MM.1S (cell line): ENCODE results near the gene RBMS3.
A peak's percentile ranks its signal among the peaks of the same experiment; 100 is the strongest.
"Not testable (repeated sequence)": the region's sequence is repeated elsewhere in the genome, so short reads cannot be mapped to it uniquely, and the experiment has no call there.

Source experiments
- DNase-seq: peaks from one replicate; pipeline ENCODE4 v3.0.0-alpha.2; 2015
- H2AFZ ChIP-seq: fragments of 300-600 bp; sonication (generic); 2 replicates; pipeline ENCODE4 v1.6.0; 2016; ENCODE audit warnings: antibody characterized with exemption, low read length
- H3F3A ChIP-seq: fragments of 300-600 bp; sonication (generic); 2 replicates; pipeline ENCODE4 v1.6.1; 2016; ENCODE audit warnings: mild to moderate bottlenecking, antibody characterized with exemption, low read length, moderate library complexity, mixed read lengths; ENCODE audit not compliant: insufficient read depth
- H3K27ac ChIP-seq: fragments of 300-600 bp; sonication (generic); 2 replicates; pipeline ENCODE4 v1.5.1; 2016; ENCODE audit warnings: mild to moderate bottlenecking, low read length
- H3K27me3 ChIP-seq: fragments of 300-600 bp; sonication (generic); replicated peaks from 2 replicates; pipeline ENCODE4 v1.6.0; 2016; ENCODE audit warnings: low read length; ENCODE audit not compliant: insufficient read depth
- H3K36me3 ChIP-seq: fragments of 300-600 bp; sonication (generic); replicated peaks from 2 replicates; pipeline ENCODE4 v1.6.1; 2016; ENCODE audit warnings: mild to moderate bottlenecking, low read length, mixed read lengths; ENCODE audit not compliant: insufficient read depth
- H3K4me1 ChIP-seq: fragments of 300-600 bp; sonication (generic); 2 replicates; pipeline ENCODE4 v1.6.1; 2016; ENCODE audit warnings: low read length, mixed read lengths
- H3K4me2 ChIP-seq: fragments of 300-600 bp; sonication (generic); 2 replicates; pipeline ENCODE4 v1.6.0; 2016; ENCODE audit warnings: low read depth, low read length
- H3K4me3 ChIP-seq: fragments of 300-600 bp; sonication (generic); 2 replicates; pipeline ENCODE4 v1.5.1; 2016; ENCODE audit warnings: low read length, mixed read lengths
- H3K79me2 ChIP-seq: fragments of 300-600 bp; sonication (generic); 2 replicates; pipeline ENCODE4 v1.6.1; 2016; ENCODE audit warnings: mixed run types, low read length, mixed read lengths
- H3K9ac ChIP-seq: fragments of 300-600 bp; sonication (generic); 2 replicates; pipeline ENCODE4 v1.6.1; 2016; ENCODE audit warnings: low read length, mixed read lengths
- H3K9me2 ChIP-seq: fragments of 300-600 bp; sonication (generic); replicated peaks from 2 replicates; pipeline ENCODE4 v1.6.1; 2016; ENCODE audit warnings: mild to moderate bottlenecking, low read length, mixed read lengths; ENCODE audit not compliant: insufficient read depth
- H3K9me3 ChIP-seq: fragments of 300-600 bp; sonication (generic); replicated peaks from 2 replicates; pipeline ENCODE4 v1.6.1; 2016; ENCODE audit warnings: mild to moderate bottlenecking, low read length, mixed read lengths; ENCODE audit not compliant: insufficient read depth
- H4K20me1 ChIP-seq: fragments of 300-600 bp; sonication (generic); 2 replicates; pipeline ENCODE4 v1.6.1; 2016; ENCODE audit warnings: mild to moderate bottlenecking, low read length, moderate library complexity, mixed read lengths; ENCODE audit not compliant: insufficient read depth
- CTCF ChIP-seq: fragments of 300-600 bp; sonication (generic); IDR thresholded peaks from 2 replicates; pipeline ENCODE4 v1.5.1; 2016; ENCODE audit warnings: antibody characterized with exemption, low read length, mixed read lengths
- EZH2 ChIP-seq: fragments of 300-600 bp; sonication (generic); optimal IDR thresholded peaks from 2 replicates; pipeline ENCODE3; 2017; ENCODE audit warnings: low read depth, mild to moderate bottlenecking, antibody characterized with exemption, low read length, mixed read lengths
- EZH2phosphoT487 ChIP-seq: fragments of 300-600 bp; sonication (generic); IDR thresholded peaks from 2 replicates; pipeline ENCODE4 v1.6.1; 2018; ENCODE audit warnings: antibody characterized with exemption, low read length

RBMS3 gene

DNA sequence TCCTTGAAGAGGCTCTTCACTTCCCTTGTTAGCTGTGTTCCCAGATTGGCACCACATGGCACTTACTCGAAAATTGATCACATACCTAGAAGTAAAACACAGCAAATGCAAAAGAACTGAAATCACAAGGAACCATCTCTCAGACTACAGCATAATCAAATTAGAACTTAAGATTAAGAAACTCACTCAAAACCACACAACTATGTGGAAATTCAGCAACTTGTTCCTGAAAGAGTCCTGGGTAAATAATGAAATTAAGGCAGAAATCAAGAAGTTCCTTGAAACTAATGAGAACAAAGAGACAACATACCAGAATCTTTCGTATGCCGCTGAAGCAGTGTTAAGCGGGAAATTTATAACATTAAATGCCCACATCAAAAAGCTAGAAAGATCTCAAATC is 759.3 kb downstream of the RBMS3 start:
- no peak overlapping the region for H3K27ac ChIP-seq
- DNase-seq: no peak
- H3K9me2 ChIP-seq: no peaks in the 10 kb centered on the region
- no peaks in the 10 kb centered on the region for H4K20me1 ChIP-seq
- H3K36me3 ChIP-seq: no peaks in the 10 kb centered on the region
- H3K79me2 ChIP-seq: no peaks in the 10 kb centered on the region
- no peaks in the 10 kb centered on the region for H3F3A ChIP-seq
- no peak overlapping the region for H2AFZ ChIP-seq
- no peak overlapping the region for H3K4me3 ChIP-seq
- TF ChIP-seq EZH2phosphoT487: no peak
- TF ChIP-seq CTCF: no peak
- TF ChIP-seq EZH2: no peak
- H3K9ac ChIP-seq: no peak overlapping the region
- no peak overlapping the region for H3K4me2 ChIP-seq
- no peaks in the 10 kb centered on the region for H3K27me3 ChIP-seq
- H3K4me1 ChIP-seq: no peaks in the 10 kb centered on the region
- no peaks in the 10 kb centered on the region for H3K9me3 ChIP-seq

DNA sequence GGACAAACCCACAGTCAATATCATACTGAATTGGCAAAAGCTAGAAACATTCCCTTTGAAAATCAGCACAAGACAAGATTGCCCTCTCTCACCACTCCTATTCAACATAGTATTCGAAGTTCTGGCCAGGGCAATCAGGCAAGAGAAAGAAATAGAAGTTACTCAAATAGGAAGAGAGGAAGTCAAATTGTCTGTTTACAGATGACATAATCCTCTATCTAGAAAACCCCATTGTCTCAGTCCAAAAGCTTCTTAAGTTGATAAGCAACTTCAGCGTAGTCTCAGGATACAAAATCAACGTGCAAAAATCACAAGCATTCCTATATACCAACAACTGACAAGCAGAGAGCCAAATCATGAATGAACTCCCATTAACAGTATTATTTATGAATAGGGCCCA is 760.6 kb downstream of the RBMS3 start:
- not testable (repeated sequence) for H3K4me3 ChIP-seq

DNA sequence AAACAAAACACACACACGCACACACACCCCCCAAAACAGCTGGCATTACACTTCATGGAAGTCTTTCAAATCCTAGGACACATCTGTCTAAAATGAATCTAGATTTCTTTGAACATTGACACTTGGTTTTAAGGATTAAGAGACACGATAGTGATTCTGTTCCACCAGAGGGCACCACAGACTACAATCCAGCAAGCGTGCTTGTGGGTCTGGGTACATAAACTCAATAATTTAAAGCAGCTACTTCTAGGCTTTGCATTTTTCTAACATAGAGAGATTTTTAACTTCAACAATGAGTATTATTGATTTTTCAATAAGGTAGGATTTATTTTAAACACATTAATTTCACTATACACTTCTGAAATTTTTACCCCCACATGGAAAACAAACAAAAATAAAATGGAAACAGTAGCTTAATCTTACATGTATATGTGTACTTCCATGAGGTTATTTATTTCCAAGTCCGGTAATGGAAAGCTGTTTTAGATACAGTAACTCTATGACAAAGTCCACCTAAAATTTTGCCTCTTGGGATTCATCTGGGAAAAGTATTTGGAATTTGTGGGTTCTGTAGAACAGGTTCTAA is 761.5 kb downstream of the RBMS3 start:
- Histone ChIP-seq H3K9me3 (no peaks in the 10 kb centered on the region), H3K4me3 (no peak overlapping the region), H4K20me1 (no peaks in the 10 kb centered on the region), H2AFZ (no peak overlapping the region), H3K36me3 (no peaks in the 10 kb centered on the region), H3K79me2 (no peaks in the 10 kb centered on the region), H3K4me1 (no peaks in the 10 kb centered on the region), H3K4me2 (no peak overlapping the region), H3F3A (no peaks in the 10 kb centered on the region), H3K9me2 (no peaks in the 10 kb centered on the region), H3K27ac (no peak overlapping the region), H3K27me3 (no peaks in the 10 kb centered on the region), H3K9ac (no peak overlapping the region)
- peak; percentile 61 for DNase-seq
- TF ChIP-seq EZH2phosphoT487 (no peak), CTCF (peak; percentile 72)

More for the DNA sequence above, 760.6 kb downstream of the RBMS3 start:
- not testable (repeated sequence) for H3K4me2 ChIP-seq, H3K27me3 ChIP-seq, H3K36me3 ChIP-seq, H3K79me2 ChIP-seq, H3K27ac ChIP-seq, H3K9me3 ChIP-seq, H2AFZ ChIP-seq, DNase-seq, H3K4me1 ChIP-seq, H3K9me2 ChIP-seq, H3K9ac ChIP-seq, H4K20me1 ChIP-seq, H3F3A ChIP-seq

- Histone ChIP-seq H3K4me3 (no peak overlapping the region), H3K9me2 (no peaks in the 10 kb centered on the region), H3K27me3 (no peaks in the 10 kb centered on the region), H2AFZ (no peak overlapping the region), H3K9ac (no peak overlapping the region), H3K79me2 (no peaks in the 10 kb centered on the region), H3F3A (no peaks in the 10 kb centered on the region), H3K4me2 (no peak overlapping the region), H3K27ac (no peak overlapping the region), H4K20me1 (no peaks in the 10 kb centered on the region), H3K4me1 (no peaks in the 10 kb centered on the region), H3K9me3 (no peaks in the 10 kb centered on the region), H3K36me3 (no peaks in the 10 kb centered on the region)
- no peak for TF ChIP-seq EZH2
- TF ChIP-seq CTCF: no peak
- no peak for TF ChIP-seq EZH2phosphoT487
- no peak for DNase-seq
Observed at GRCh38 chr3:30042916-30043555, 762.2 kb downstream of the RBMS3 start.
